C4-2B (cell line): ENCODE data around the gene ARHGAP35.
A peak's percentile ranks its signal among the peaks of the same experiment; 100 is the strongest.
"Not testable (repeated sequence)": the region's sequence is repeated elsewhere in the genome, so short reads cannot be mapped to it uniquely, and the experiment has no call there.

Experiments
- H3K27ac ChIP-seq: fragments of 450-650 bp; 2 replicates; pipeline ENCODE4 v1.5.1; 2017
- CTCF ChIP-seq: fragments of 450-650 bp; conservative IDR thresholded peaks from 2 replicates; pipeline ENCODE4 v1.5.1; 2017; ENCODE audit warnings: mild to moderate bottlenecking
- ZFX ChIP-seq: fragments of 450-650 bp; IDR thresholded peaks from 2 replicates; pipeline ENCODE4 v1.6.1; 2017

Gene ARHGAP35

GRCh38 chr19:46847528-46847927 lies 13.3 kb upstream of the ARHGAP35 start:
- no peak overlapping the region for H3K27ac ChIP-seq
- TF ChIP-seq CTCF = no peak
- no peak for TF ChIP-seq ZFX

- TF ChIP-seq ZFX (no peak), CTCF (no peak)
- H3K27ac ChIP-seq = peak overlapping the region; percentile 98
These were observed 12.4 kb upstream of the ARHGAP35 start for GRCh38 chr19:46848389-46848788.

GRCh38 chr19:46849610-46850009 lies 11.2 kb upstream of the ARHGAP35 start:
- TF ChIP-seq ZFX (no peak), CTCF (no peak)
- H3K27ac ChIP-seq = peak overlapping the region; percentile 98

- TF ChIP-seq ZFX = peak; percentile 52; the same call in 1 of the 2 replicates
- TF ChIP-seq CTCF = no peak
- peak within 1 kb of the TSS; percentile 98 for H3K27ac ChIP-seq
These were observed 10.3 kb upstream of the ARHGAP35 start, which contains the start of gene AP2S1 for GRCh38 chr19:46850228-46851203. AP2S1 (minus strand) TSS chr19:46850846; CDS start chr19:46850766, 80 bp downstream.

- H3K27ac ChIP-seq = no peak overlapping the region
- no peak for TF ChIP-seq ZFX
- TF ChIP-seq CTCF = no peak
These were observed 8.0 kb upstream of the ARHGAP35 start for GRCh38 chr19:46852830-46853229.

- H3K27ac ChIP-seq = not testable (repeated sequence)
These were observed 6.1 kb upstream of the ARHGAP35 start for GRCh38 chr19:46854698-46855097.

GRCh38 chr19:46856062-46857022 lies 4.5 kb upstream of the ARHGAP35 start:
- no peak overlapping the region; the same call in 1 of the 2 replicates for H3K27ac ChIP-seq

More at GRCh38 chr19:46856062-46857022, 4.5 kb upstream of the ARHGAP35 start:
- TF ChIP-seq ZFX (no peak), CTCF (peak; percentile 50)
